GM23248 (cell line): ENCODE results near the gene R3HDM2. TPM values are rescaled to one million over a fixed set of nuclear protein-coding genes. Genes with fewer than 3 reads are reported as not detected.
A peak's percentile ranks its signal among the peaks of the same experiment; 100 is the strongest.

Experiments
- DNase-seq: peaks from one replicate; pipeline ENCODE4 v3.0.0-alpha.2; 2015
- H2AFZ ChIP-seq: fragments of 200-600 bp; sonication (generic); 2 replicates; pipeline ENCODE4 v1.6.1; 2016; ENCODE audit warnings: antibody characterized with exemption
- H3F3A ChIP-seq: fragments of 200-600 bp; sonication (generic); 2 replicates; pipeline ENCODE4 v1.6.1; 2016; ENCODE audit warnings: mild to moderate bottlenecking, antibody characterized with exemption, mixed run types; ENCODE audit not compliant: insufficient read depth
- H3K27ac ChIP-seq: fragments of 200-600 bp; sonication (generic); 2 replicates; pipeline ENCODE4 v1.5.1; 2016; ENCODE audit warnings: mild to moderate bottlenecking
- H3K27me3 ChIP-seq: fragments of 200-600 bp; sonication (generic); replicated peaks from 2 replicates; pipeline ENCODE4 v1.6.1; 2016; ENCODE audit warnings: mild to moderate bottlenecking; ENCODE audit not compliant: insufficient read depth
- H3K36me3 ChIP-seq: fragments of 200-600 bp; sonication (generic); 2 replicates; pipeline ENCODE4 v1.6.1; 2016; ENCODE audit warnings: low read depth, mild to moderate bottlenecking
- H3K4me1 ChIP-seq: fragments of 200-600 bp; sonication (generic); 2 replicates; pipeline ENCODE4 v1.6.1; 2016; ENCODE audit warnings: mild to moderate bottlenecking; ENCODE audit not compliant: insufficient read depth
- H3K4me2 ChIP-seq: fragments of 200-600 bp; sonication (generic); one replicate; pipeline ENCODE4 v1.6.1; 2016; ENCODE audit warnings: mild to moderate bottlenecking; ENCODE audit not compliant: unreplicated experiment
- H3K4me3 ChIP-seq: fragments of 200-600 bp; sonication (generic); 2 replicates; pipeline ENCODE4 v1.5.1; 2016; ENCODE audit warnings: mild to moderate bottlenecking
- H3K79me2 ChIP-seq: fragments of 200-600 bp; sonication (generic); 2 replicates; pipeline ENCODE4 v1.6.1; 2016; ENCODE audit warnings: mild to moderate bottlenecking; ENCODE audit not compliant: insufficient read depth
- H3K9ac ChIP-seq: fragments of 200-600 bp; sonication (generic); 2 replicates; pipeline ENCODE4 v1.6.1; 2016; ENCODE audit warnings: mild to moderate bottlenecking
- H3K9me2 ChIP-seq: fragments of 200-600 bp; sonication (generic); 2 replicates; pipeline ENCODE4 v1.6.1; 2016; ENCODE audit warnings: mixed run types, mild to moderate bottlenecking, moderate library complexity; ENCODE audit not compliant: insufficient read depth
- H3K9me3 ChIP-seq: fragments of 200-600 bp; sonication (generic); one replicate; pipeline ENCODE4 v1.6.1; 2017; ENCODE audit warnings: low read depth
- H4K20me1 ChIP-seq: fragments of 200-600 bp; sonication (generic); 2 replicates; pipeline ENCODE4 v1.6.0; 2016; ENCODE audit not compliant: insufficient read depth
- EZH2 ChIP-seq: fragments of 200-600 bp; sonication (generic); IDR thresholded peaks from 2 replicates; pipeline ENCODE4 v1.6.1; 2018; ENCODE audit warnings: antibody characterized with exemption, mild to moderate bottlenecking; ENCODE audit not compliant: insufficient read depth, poor library complexity, severe bottlenecking
- EZH2phosphoT487 ChIP-seq: fragments of 200-600 bp; sonication (generic); IDR thresholded peaks from 2 replicates; pipeline ENCODE4 v1.6.1; 2018; ENCODE audit warnings: antibody characterized with exemption, moderate library complexity, mild to moderate bottlenecking, low read depth; ENCODE audit not compliant: insufficient read depth
- WGBS, 2 experiments: methylation state at CpG; one replicate each; pipeline ENCODE4 v1.1.6; 2015 to 2017; ENCODE audit warnings: low lambda C conversion rate in 2 of 2, low coverage in 1 of 2; ENCODE audit errors: missing lambda C conversion rate in 2 of 2; 5-methylcytosine and 5-hydroxymethylcytosine counted together
- in situ Hi-C: fragments of 300-500 bp; cut with MboI; formaldehyde crosslinking; loops from 2 replicates; pipeline ENCODE4 v1.15.0; 2020
- polyA plus RNA-seq: library from polyadenylated mRNA; unstranded; fragments of >200 nt; fragmentation: Nextera tagmentation; extraction: Ambion mirVana; gene quantifications from 2 replicates; pipeline ENCODE4 v1.2.1, GENCODE V29; 2016
- total RNA-seq: library from RNA; depleted of rRNA; stranded (reverse); fragments of >200 nt; shearing (Covaris generic); gene quantifications from 2 replicates; pipeline ENCODE4 v1.2.3, GENCODE V29; 2014

R3HDM2 gene
- total and polyA plus RNA-seq, 2 experiments from 2014 or later, result 16.9 to 17.0 TPM

GRCh38 chr12:57334219-57334618 lies 96.6 kb downstream of the R3HDM2 start:
- H3K9ac ChIP-seq, result no peak overlapping the region
- no peak overlapping the region for H3K27ac ChIP-seq
- in situ Hi-C loops, result no loop called here
- no peak for DNase-seq
- H3F3A ChIP-seq, result peaks cover 10% of the 10 kb centered on the region
- no peak overlapping the region for H2AFZ ChIP-seq
- H4K20me1 ChIP-seq, result no peaks in the 10 kb centered on the region
- no peak overlapping the region for H3K4me2 ChIP-seq
- no peak overlapping the region for H3K4me3 ChIP-seq
- WGBS, 2 experiments, result 93 to 98% methylated on average over 1 of the region's 1 CpG
- no peaks in the 10 kb centered on the region for H3K9me3 ChIP-seq
- TF ChIP-seq EZH2phosphoT487 (no peak), EZH2 (no peak)
- H3K4me1 ChIP-seq, result peaks cover 11% of the 10 kb centered on the region; the same call in 1 of the 2 replicates
- no peaks in the 10 kb centered on the region for H3K9me2 ChIP-seq
- 0 out of 2 replicates have a peak, but pooled peaks cover 7% of the 10 kb centered on the region for H3K36me3 ChIP-seq
- peaks cover 18% of the 10 kb centered on the region for H3K79me2 ChIP-seq
- H3K27me3 ChIP-seq, result no peaks in the 10 kb centered on the region

GRCh38 chr12:57332646-57333312 lies 98.1 kb downstream of the R3HDM2 start:
- Histone ChIP-seq H3K36me3 (0 out of 2 replicates have a peak, but pooled peaks cover 12% of the 10 kb centered on the region), H3F3A (peaks cover 10% of the 10 kb centered on the region), H3K4me1 (peaks cover 11% of the 10 kb centered on the region; the same call in 1 of the 2 replicates), H3K9me3 (no peaks in the 10 kb centered on the region), H3K4me3 (no peak overlapping the region), H3K9ac (no peak overlapping the region), H3K79me2 (peaks cover 14% of the 10 kb centered on the region; the same call in 1 of the 2 replicates), H3K4me2 (no peak overlapping the region), H3K9me2 (no peaks in the 10 kb centered on the region), H2AFZ (no peak overlapping the region), H3K27ac (no peak overlapping the region), H3K27me3 (no peaks in the 10 kb centered on the region), H4K20me1 (no peaks in the 10 kb centered on the region)
- in situ Hi-C loops, result no loop called here
- WGBS, 2 experiments, result 93 to 94% methylated on average over 3 of the region's 3 CpGs
- TF ChIP-seq EZH2, result no peak
- no peak for TF ChIP-seq EZH2phosphoT487
- DNase-seq, result peak; percentile 48

GRCh38 chr12:57330992-57331391 lies 99.9 kb downstream of the R3HDM2 start:
- peaks cover 12% of the 10 kb centered on the region; the same call in 1 of the 2 replicates for H3K36me3 ChIP-seq
- peaks cover 10% of the 10 kb centered on the region for H3F3A ChIP-seq
- no peak for DNase-seq
- no peaks in the 10 kb centered on the region for H3K9me2 ChIP-seq
- 96% methylated on average over 5 of the region's 5 CpGs for WGBS, 2 experiments
- H3K9me3 ChIP-seq, result no peaks in the 10 kb centered on the region
- H4K20me1 ChIP-seq, result no peaks in the 10 kb centered on the region
- in situ Hi-C loops, result no loop called here
- H2AFZ ChIP-seq, result no peak overlapping the region
- TF ChIP-seq EZH2phosphoT487, result no peak
- TF ChIP-seq EZH2, result no peak
- H3K27me3 ChIP-seq, result no peaks in the 10 kb centered on the region
- peaks cover 11% of the 10 kb centered on the region; the same call in 1 of the 2 replicates for H3K4me1 ChIP-seq
- no peak overlapping the region for H3K4me3 ChIP-seq
- no peak overlapping the region for H3K9ac ChIP-seq
- H3K27ac ChIP-seq, result no peak overlapping the region
- H3K79me2 ChIP-seq, result peaks cover 8% of the 10 kb centered on the region; the same call in 1 of the 2 replicates
- H3K4me2 ChIP-seq, result no peak overlapping the region

- no peak for DNase-seq
- no peak overlapping the region for H2AFZ ChIP-seq
- TF ChIP-seq EZH2phosphoT487, result no peak
- no peak for TF ChIP-seq EZH2
- 99 to 100% methylated on average over 4 of the region's 4 CpGs for WGBS, 2 experiments
- H3K9ac ChIP-seq, result no peak overlapping the region
- peaks cover 10% of the 10 kb centered on the region for H3F3A ChIP-seq
- no peaks in the 10 kb centered on the region for H3K9me3 ChIP-seq
- H3K4me3 ChIP-seq, result no peak overlapping the region
- peaks cover 8% of the 10 kb centered on the region; the same call in 1 of the 2 replicates for H3K79me2 ChIP-seq
- H4K20me1 ChIP-seq, result no peaks in the 10 kb centered on the region
- no peak overlapping the region for H3K4me2 ChIP-seq
- H3K27ac ChIP-seq, result no peak overlapping the region
- no peaks in the 10 kb centered on the region for H3K9me2 ChIP-seq
- H3K27me3 ChIP-seq, result no peaks in the 10 kb centered on the region
- H3K36me3 ChIP-seq, result peaks cover 12% of the 10 kb centered on the region; the same call in 1 of the 2 replicates
- H3K4me1 ChIP-seq, result peaks cover 11% of the 10 kb centered on the region; the same call in 1 of the 2 replicates
- in situ Hi-C loops, result no loop called here
Observed at GRCh38 chr12:57329219-57329618, 101.6 kb downstream of the R3HDM2 start.
